ENCODE measurements around the gene PTPRR.

DNA sequence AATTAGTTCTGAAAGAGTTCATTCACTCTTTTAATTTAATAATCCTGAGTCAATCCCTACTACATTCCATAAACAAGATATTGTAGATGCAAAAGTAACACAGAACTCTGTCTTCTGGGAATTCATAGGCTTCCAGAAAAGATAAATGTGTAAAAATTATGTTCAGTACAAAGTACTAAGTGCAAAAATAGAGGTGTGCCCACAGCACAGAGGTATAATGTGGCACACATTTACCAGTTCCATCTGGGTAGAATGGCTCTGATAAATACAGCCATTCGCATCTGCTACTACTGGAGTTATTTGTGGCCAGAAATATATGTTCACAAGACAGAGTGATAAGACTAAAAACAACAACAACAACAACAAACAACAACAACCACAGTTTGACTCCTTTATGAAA is 171.7 kb downstream of the PTPRR start:
- TF ChIP-seq, protein P1, sequence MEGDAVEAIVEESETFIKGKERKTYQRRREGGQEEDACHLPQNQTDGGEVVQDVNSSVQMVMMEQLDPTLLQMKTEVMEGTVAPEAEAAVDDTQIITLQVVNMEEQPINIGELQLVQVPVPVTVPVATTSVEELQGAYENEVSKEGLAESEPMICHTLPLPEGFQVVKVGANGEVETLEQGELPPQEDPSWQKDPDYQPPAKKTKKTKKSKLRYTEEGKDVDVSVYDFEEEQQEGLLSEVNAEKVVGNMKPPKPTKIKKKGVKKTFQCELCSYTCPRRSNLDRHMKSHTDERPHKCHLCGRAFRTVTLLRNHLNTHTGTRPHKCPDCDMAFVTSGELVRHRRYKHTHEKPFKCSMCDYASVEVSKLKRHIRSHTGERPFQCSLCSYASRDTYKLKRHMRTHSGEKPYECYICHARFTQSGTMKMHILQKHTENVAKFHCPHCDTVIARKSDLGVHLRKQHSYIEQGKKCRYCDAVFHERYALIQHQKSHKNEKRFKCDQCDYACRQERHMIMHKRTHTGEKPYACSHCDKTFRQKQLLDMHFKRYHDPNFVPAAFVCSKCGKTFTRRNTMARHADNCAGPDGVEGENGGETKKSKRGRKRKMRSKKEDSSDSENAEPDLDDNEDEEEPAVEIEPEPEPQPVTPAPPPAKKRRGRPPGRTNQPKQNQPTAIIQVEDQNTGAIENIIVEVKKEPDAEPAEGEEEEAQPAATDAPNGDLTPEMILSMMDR (IDR thresholded peaks at IDR 0.05): no peak
- no peak for TF ChIP-seq EZH2 (IDR thresholded peaks at IDR 0.05; ENCODE audit: borderline replicate concordance, insufficient read depth, low read depth, low read length, poor library complexity, severe bottlenecking)

All from B cell (primary cell).